Natural killer cell (primary cell): ENCODE measurements around the gene AK9. TPM values are rescaled to one million over a fixed set of nuclear protein-coding genes. Genes with fewer than 3 reads are reported as not detected.

Experiments used
- ATAC-seq, 3 donors: fragments of 150-1000 bp in 2 of 3; fragments of 200-7000 bp in 1 of 3; cut with Tn5 transposase; 1 replicate in 1 of 3; 2 replicates in 2 of 3; pipeline ENCODE4 v1.10.0; 2021; ENCODE audit warnings: mild to moderate bottlenecking in 2 of 3, moderate library complexity in 2 of 3
- DNase-seq, 2 donors: peaks; one replicate each; pipeline versions ENCODE4 v3.0.0 to v3.0.0-alpha.2; 2013 to 2021; ENCODE audit warnings: mixed read lengths in 1 of 2
- H3K27ac ChIP-seq: one replicate; pipeline ENCODE4 v1.5.1; 2013; ENCODE audit warnings: mild to moderate bottlenecking, low read length
- H3K27me3 ChIP-seq: one replicate; pipeline ENCODE4 v1.6.1; 2013; ENCODE audit warnings: low read length; ENCODE audit not compliant: control insufficient read depth, insufficient read depth
- H3K36me3 ChIP-seq: one replicate; pipeline ENCODE4 v1.6.1; 2013; ENCODE audit warnings: low read length; ENCODE audit not compliant: control insufficient read depth, insufficient read depth
- H3K4me1 ChIP-seq: one replicate; pipeline ENCODE4 v1.6.1; 2013; ENCODE audit warnings: low read length; ENCODE audit not compliant: control insufficient read depth, insufficient read depth
- H3K4me3 ChIP-seq: one replicate; pipeline ENCODE4 v1.5.1; 2013; ENCODE audit warnings: low read length
- H3K9me3 ChIP-seq: one replicate; pipeline ENCODE4 v1.6.1; 2013; ENCODE audit warnings: low read length; ENCODE audit not compliant: control insufficient read depth, insufficient read depth
- H3K27ac Mint-ChIP-seq, 2 donors: one replicate each; pipeline ENCODE4 v1.8.0; 2022; ENCODE audit warnings: mild to moderate bottlenecking in 2 of 2, mixed read lengths in 2 of 2, moderate library complexity in 1 of 2
- H3K27me3 Mint-ChIP-seq, 2 donors: one replicate each; pipeline ENCODE4 v1.8.0; 2022; ENCODE audit warnings: low read depth in 2 of 2, mixed read lengths in 2 of 2
- H3K36me3 Mint-ChIP-seq: one replicate; pipeline ENCODE4 v1.8.0; 2022; ENCODE audit warnings: mixed read lengths
- H3K4me1 Mint-ChIP-seq, 2 donors: one replicate each; pipeline ENCODE4 v1.8.0; 2022; ENCODE audit warnings: mixed read lengths in 2 of 2
- H3K4me3 Mint-ChIP-seq: one replicate; pipeline ENCODE4 v1.8.0; 2022; ENCODE audit warnings: mild to moderate bottlenecking, moderate library complexity, mixed read lengths
- H3K9me3 Mint-ChIP-seq, 2 donors: one replicate each; pipeline ENCODE4 v1.8.0; 2022; ENCODE audit warnings: mixed read lengths in 2 of 2
- WGBS: methylation state at CpG from one replicate; pipeline ENCODE4 v1.1.7; 2013; ENCODE audit warnings: missing lambda C conversion rate; ENCODE audit not compliant: insufficient coverage; 5-methylcytosine and 5-hydroxymethylcytosine counted together
- intact Hi-C: fragments of 100-400 bp; cut with micrococcal nuclease; formaldehyde crosslinking; loops from one replicate; pipeline ENCODE4 v1.14.2; 2022
- total RNA-seq, 4 donors: library from RNA; stranded (reverse); fragments of 120-200 nt in 1 of 4; gene quantifications; one replicate each; pipeline versions ENCODE4 v1.2.3 to v1.2.4, GENCODE V29; 2013 to 2022
- TF ChIP-seq, protein P1 (sequence below): fragments of 200-600 bp; IDR thresholded peaks from one replicate; pipeline ENCODE4 v1.8.0; 2022; ENCODE audit warnings: antibody characterized with exemption

The AK9 gene
- total RNA-seq, 3 donors from 2014 or later (not counting 1 experiment from before 2014, with no cell fraction given) = 14.0 to 19.2 (median 14.2) TPM

GRCh38 chr6:109452181-109452580, 238.8 kb downstream of the AK9 start:
- TF ChIP-seq, protein P1, sequence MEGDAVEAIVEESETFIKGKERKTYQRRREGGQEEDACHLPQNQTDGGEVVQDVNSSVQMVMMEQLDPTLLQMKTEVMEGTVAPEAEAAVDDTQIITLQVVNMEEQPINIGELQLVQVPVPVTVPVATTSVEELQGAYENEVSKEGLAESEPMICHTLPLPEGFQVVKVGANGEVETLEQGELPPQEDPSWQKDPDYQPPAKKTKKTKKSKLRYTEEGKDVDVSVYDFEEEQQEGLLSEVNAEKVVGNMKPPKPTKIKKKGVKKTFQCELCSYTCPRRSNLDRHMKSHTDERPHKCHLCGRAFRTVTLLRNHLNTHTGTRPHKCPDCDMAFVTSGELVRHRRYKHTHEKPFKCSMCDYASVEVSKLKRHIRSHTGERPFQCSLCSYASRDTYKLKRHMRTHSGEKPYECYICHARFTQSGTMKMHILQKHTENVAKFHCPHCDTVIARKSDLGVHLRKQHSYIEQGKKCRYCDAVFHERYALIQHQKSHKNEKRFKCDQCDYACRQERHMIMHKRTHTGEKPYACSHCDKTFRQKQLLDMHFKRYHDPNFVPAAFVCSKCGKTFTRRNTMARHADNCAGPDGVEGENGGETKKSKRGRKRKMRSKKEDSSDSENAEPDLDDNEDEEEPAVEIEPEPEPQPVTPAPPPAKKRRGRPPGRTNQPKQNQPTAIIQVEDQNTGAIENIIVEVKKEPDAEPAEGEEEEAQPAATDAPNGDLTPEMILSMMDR = no peak
- peak overlapping the region in 1 of 2 donors; percentile 38 for H3K27ac Mint-ChIP-seq
- H3K4me3 Mint-ChIP-seq = no peak overlapping the region
- peaks cover 38 to 59% of the 10 kb centered on the region in 2 donors for H3K4me1 Mint-ChIP-seq
- DNase-seq (no peak), ATAC-seq (no peak)
- H3K9me3 Mint-ChIP-seq = no peaks in the 10 kb centered on the region
- Histone ChIP-seq H3K4me3 (no peak overlapping the region), H3K9me3 (no peaks in the 10 kb centered on the region), H3K27me3 (no peaks in the 10 kb centered on the region), H3K27ac (no peak overlapping the region), H3K36me3 (peaks cover 17% of the 10 kb centered on the region), H3K4me1 (peaks cover 67% of the 10 kb centered on the region)
- H3K27me3 Mint-ChIP-seq = no peaks in the 10 kb centered on the region
- H3K36me3 Mint-ChIP-seq = no peaks in the 10 kb centered on the region
- WGBS = 92% methylated on average over 9 of the region's 9 CpGs
- intact Hi-C loops = loop anchor here (10.0 kb wide), 1 partner anchor 243 kb away; the partner anchor contains the start of genes AK9 and FIG4

DNA sequence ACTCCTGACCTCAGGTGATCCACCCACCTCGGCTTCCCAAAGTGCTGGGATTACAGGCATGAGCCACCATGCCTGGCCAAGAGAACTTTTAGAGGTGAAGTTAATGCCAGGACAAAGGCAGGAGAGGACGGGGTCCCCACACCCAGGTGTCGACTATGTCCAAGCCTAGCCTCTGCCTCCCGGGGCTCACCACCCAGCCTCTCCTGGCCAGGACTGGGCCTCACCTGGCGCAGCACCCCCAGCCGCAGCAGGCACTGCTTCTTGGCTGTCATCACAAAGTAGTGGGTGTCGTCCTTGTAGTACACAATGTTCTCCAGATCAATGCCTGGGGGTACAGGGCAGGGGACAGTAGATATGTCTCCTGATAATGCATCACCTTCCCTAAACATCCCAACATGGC, 239.6 kb downstream of the AK9 start:
- Histone ChIP-seq H3K4me3 (no peak overlapping the region), H3K27me3 (no peaks in the 10 kb centered on the region), H3K27ac (no peak overlapping the region), H3K4me1 (peaks cover 60% of the 10 kb centered on the region), H3K36me3 (peaks cover 25% of the 10 kb centered on the region), H3K9me3 (no peaks in the 10 kb centered on the region)
- 97% methylated on average over 7 of the region's 7 CpGs for WGBS
- no peak overlapping the region for H3K4me3 Mint-ChIP-seq
- H3K27me3 Mint-ChIP-seq = no peaks in the 10 kb centered on the region
- DNase-seq = no peak
- H3K4me1 Mint-ChIP-seq = peaks cover 32 to 56% of the 10 kb centered on the region in 2 donors
- no peak overlapping the region for H3K27ac Mint-ChIP-seq
- H3K36me3 Mint-ChIP-seq = no peaks in the 10 kb centered on the region
- intact Hi-C loops = loop anchor here (10.0 kb wide), 1 partner anchor 243 kb away; the partner anchor contains the start of genes AK9 and FIG4
- H3K9me3 Mint-ChIP-seq = no peaks in the 10 kb centered on the region
- ATAC-seq = no peak
- TF ChIP-seq, protein P1 = no peak

DNA sequence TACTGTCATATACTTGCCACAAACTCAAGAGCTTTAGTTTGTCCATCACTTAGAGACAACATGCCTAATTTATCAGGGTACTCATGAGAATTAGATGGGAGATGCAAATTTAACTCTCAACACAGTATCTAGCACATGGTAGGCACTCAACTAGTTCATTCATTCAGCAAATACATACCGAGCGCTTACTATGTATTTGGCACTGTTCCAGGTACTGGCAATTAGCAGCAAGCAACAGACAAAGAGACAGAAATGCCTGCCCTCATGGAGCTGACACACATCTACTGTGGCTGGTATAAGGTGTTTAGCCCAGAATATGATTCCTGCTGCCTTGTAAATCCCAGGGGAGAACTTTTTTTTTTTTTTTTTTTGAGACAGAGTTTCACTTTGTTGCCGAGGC, 240.2 kb downstream of the AK9 start:
- H3K4me1 Mint-ChIP-seq = peaks cover 32 to 60% of the 10 kb centered on the region in 2 donors
- no peak overlapping the region for H3K27ac ChIP-seq
- ATAC-seq (no peak), DNase-seq (no peak)
- H3K4me1 ChIP-seq = peaks cover 54% of the 10 kb centered on the region
- peaks cover 30% of the 10 kb centered on the region for H3K36me3 ChIP-seq
- H3K9me3 Mint-ChIP-seq = no peaks in the 10 kb centered on the region
- no peaks in the 10 kb centered on the region for H3K27me3 ChIP-seq
- no peaks in the 10 kb centered on the region for H3K36me3 Mint-ChIP-seq
- H3K9me3 ChIP-seq = no peaks in the 10 kb centered on the region
- no peaks in the 10 kb centered on the region for H3K27me3 Mint-ChIP-seq
- no peak overlapping the region for H3K27ac Mint-ChIP-seq
- no peak overlapping the region for H3K4me3 ChIP-seq
- intact Hi-C loops = loop anchor here (10.0 kb wide), 1 partner anchor 244 kb away; the partner anchor contains the start of genes AK9 and FIG4
- WGBS = 91% methylated on average over 3 of the region's 3 CpGs
- TF ChIP-seq, protein P1 = no peak
- H3K4me3 Mint-ChIP-seq = peak overlapping the region; percentile 9
